ENCODE measurements around the gene DPM3.

The DPM3 gene

DNA sequence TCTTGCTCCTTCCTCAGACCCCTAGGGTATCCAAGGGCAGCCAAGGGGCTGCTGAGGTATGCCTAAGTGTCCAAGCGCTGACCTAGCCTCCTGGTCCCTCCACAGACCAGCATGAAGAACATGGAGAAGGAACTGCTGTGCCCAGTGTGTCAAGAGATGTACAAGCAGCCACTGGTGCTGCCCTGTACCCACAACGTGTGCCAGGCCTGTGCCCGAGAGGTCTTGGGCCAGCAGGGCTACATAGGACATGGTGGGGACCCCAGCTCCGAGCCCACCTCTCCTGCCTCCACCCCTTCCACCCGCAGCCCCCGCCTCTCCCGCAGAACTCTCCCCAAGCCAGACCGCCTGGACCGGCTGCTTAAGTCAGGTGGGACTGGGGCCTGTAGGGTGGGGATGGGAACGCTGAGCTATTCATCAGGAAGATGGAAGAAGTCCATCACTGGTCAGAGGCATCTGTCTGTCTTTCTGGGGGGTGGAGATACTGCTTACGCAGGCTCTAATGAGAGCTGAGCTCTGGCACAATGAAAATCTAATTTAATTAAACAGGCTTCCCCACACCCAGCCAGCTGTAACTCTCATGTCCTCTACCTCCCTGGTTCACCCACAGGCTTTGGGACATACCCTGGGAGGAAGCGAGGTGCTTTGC, 35.1 kb upstream of the DPM3 start:
- DNase-seq (ENCODE audit: low read depth), result no peak
- peak overlapping the region; percentile 98 for H3K4me3 ChIP-seq (replicated peaks; ENCODE audit: low read depth, low read length)
- TF ChIP-seq, protein P1, sequence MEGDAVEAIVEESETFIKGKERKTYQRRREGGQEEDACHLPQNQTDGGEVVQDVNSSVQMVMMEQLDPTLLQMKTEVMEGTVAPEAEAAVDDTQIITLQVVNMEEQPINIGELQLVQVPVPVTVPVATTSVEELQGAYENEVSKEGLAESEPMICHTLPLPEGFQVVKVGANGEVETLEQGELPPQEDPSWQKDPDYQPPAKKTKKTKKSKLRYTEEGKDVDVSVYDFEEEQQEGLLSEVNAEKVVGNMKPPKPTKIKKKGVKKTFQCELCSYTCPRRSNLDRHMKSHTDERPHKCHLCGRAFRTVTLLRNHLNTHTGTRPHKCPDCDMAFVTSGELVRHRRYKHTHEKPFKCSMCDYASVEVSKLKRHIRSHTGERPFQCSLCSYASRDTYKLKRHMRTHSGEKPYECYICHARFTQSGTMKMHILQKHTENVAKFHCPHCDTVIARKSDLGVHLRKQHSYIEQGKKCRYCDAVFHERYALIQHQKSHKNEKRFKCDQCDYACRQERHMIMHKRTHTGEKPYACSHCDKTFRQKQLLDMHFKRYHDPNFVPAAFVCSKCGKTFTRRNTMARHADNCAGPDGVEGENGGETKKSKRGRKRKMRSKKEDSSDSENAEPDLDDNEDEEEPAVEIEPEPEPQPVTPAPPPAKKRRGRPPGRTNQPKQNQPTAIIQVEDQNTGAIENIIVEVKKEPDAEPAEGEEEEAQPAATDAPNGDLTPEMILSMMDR (IDR thresholded peaks at IDR 0.05; ENCODE audit: low read length, missing control alignments), result no peak

DNA sequence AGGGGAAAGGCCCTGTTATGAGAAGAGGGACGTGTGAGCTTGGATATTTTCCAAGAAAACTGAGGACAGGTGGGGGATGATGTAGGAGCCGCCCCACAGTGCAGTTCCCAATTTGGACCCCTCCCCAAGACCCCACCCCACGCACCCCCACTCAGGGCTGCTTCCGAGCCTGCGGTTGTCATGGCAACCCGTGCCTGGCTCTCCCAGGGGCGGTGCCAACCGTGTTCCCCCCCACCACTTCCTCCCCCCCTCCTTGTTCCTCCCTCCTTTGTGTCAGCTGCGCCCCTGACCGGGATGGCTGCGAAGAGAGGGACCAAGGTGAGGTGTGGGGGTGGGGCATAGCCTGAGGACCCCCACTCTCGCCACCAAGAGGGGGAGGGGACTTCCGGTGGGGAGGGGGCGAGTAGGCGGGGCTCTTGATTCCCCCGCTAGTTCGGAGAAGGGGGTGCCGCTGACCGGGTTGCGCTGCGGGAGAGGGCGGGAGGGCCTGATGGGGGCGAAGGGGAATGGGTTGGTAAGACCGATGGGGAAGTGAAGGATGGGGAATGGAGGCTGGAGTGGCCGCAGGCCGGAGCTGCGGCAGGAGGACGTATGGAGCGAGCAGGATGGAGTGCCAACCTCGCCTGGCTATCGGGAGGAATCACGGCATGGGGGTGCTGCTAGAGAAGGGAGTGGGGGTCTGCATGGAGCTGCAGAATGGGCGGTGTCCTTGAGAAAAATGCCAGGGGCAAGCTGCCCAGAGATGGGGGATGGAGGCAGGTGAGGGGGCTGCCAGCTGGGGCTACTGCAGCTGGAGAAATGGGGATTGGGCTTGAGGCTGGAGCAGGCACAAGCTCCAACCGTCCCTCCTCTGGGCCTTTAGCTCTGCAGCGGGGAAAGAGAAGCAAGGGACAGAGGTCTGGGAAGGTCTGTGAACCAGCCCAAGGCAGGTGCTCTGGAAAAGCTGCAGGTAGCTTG, 34.3 kb upstream of the DPM3 start:
- peak overlapping the region; percentile 98 for H3K4me3 ChIP-seq (replicated peaks; ENCODE audit: low read depth, low read length)
- TF ChIP-seq, protein P1 (IDR thresholded peaks at IDR 0.05; ENCODE audit: low read length, missing control alignments), result no peak
- peak; percentile 35 for DNase-seq (ENCODE audit: low read depth)

GRCh38 chr1:155173478-155174323, 33.4 kb upstream of the DPM3 start, which contains the start of gene TRIM46:
Gene TRIM46 (plus strand): TSS chr1:155173849. CDS start chr1:155173967, 118 bp downstream.
- peak within 1 kb of the TSS; percentile 98 for H3K4me3 ChIP-seq (replicated peaks; ENCODE audit: low read depth, low read length)
- peak; percentile 52 for DNase-seq (ENCODE audit: low read depth)
- TF ChIP-seq, protein P1 (IDR thresholded peaks at IDR 0.05; ENCODE audit: low read length, missing control alignments), result no peak

DNA sequence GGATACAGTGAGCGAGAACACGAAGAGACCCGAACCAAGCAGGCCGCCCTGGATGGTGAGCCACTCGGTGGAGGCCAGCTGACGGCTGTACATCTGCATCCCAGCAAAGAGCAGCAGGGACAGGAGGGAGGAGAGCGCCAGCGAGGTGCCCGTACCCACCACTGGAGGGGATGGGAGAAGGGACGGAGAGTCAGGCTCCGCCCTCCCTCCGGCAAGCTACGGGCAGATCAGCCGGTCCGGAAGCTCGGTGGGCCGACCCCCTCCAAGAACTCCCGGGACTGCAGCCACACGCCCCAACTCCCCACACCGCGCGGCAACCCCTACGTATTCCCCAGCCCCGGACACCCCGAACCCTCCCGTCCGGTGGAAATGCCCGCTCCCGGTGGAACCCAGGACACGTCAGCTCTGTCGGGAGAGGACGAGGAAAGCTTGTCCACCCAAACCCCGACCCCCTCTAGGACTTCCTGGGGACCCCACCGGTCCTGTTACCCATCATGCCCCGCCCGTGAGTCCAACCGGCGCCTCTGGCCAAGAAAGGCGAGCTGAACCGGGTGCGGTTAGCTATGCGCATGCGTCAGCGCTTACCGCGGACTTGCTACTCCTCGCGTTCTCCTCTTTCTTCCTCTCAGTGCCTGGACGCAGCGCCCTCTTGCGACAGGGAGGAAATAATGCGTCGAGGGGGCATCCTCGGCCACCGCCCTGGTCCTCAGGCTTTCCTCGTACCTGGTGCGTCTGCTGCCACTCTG, 32.6 kb upstream of the DPM3 start, which contains the start of gene KRTCAP2:
TSS of gene KRTCAP2 (minus strand) at position 573 of the 746 bp plus-strand sequence. CDS start at position 493, 80 bp downstream.
- TF ChIP-seq, protein P1 (IDR thresholded peaks at IDR 0.05; ENCODE audit: low read length, missing control alignments), result peak; percentile 91
- DNase-seq (ENCODE audit: low read depth), result peak; percentile 97
- H3K4me3 ChIP-seq (replicated peaks; ENCODE audit: low read depth, low read length), result peak within 1 kb of the TSS; percentile 98

GRCh38 chr1:155171836-155172731, 31.8 kb upstream of the DPM3 start:
- peak overlapping the region; percentile 98 for H3K4me3 ChIP-seq (replicated peaks; ENCODE audit: low read depth, low read length)
- no peak for DNase-seq (ENCODE audit: low read depth)
- TF ChIP-seq, protein P1 (IDR thresholded peaks at IDR 0.05; ENCODE audit: low read length, missing control alignments), result no peak

Data from fibroblast of pulmonary artery (primary cell).